Muscle layer of colon (tissue), 2 donors: Measurements from ENCODE around the gene SLC23A2.
A peak's percentile ranks its signal among the peaks of the same experiment; 100 is the strongest.

Experiments
- H3K27ac ChIP-seq: one replicate; pipeline ENCODE4 v1.7.0; 2013; ENCODE audit warnings: low read depth, mild to moderate bottlenecking, low read length, moderate library complexity
- H3K27me3 ChIP-seq, 2 donors: one replicate each; pipeline ENCODE4 v1.7.0; 2013; ENCODE audit warnings: low read length in 2 of 2, mild to moderate bottlenecking in 2 of 2; ENCODE audit not compliant: insufficient read depth in 2 of 2, control insufficient read depth in 1 of 2
- H3K36me3 ChIP-seq: one replicate; pipeline ENCODE4 v1.7.0; 2013; ENCODE audit warnings: mild to moderate bottlenecking, low read length; ENCODE audit not compliant: insufficient read depth
- H3K4me1 ChIP-seq: one replicate; pipeline ENCODE4 v1.7.0; 2013; ENCODE audit warnings: mild to moderate bottlenecking, low read length; ENCODE audit not compliant: insufficient read depth
- H3K4me3 ChIP-seq, 2 donors: one replicate each; pipeline ENCODE4 v1.7.0; 2013; ENCODE audit warnings: low read length in 2 of 2, low read depth in 1 of 2, mild to moderate bottlenecking in 1 of 2, moderate library complexity in 1 of 2
- H3K9ac ChIP-seq: one replicate; pipeline ENCODE4 v1.7.0; 2013; ENCODE audit warnings: low read length
- H3K9me3 ChIP-seq: one replicate; pipeline ENCODE4 v1.7.0; 2013; ENCODE audit warnings: mild to moderate bottlenecking, low read length
- donor health status: abdominal sarcoma.
- donor health status: Adenocarcinoma of cecum.

The SLC23A2 gene

DNA sequence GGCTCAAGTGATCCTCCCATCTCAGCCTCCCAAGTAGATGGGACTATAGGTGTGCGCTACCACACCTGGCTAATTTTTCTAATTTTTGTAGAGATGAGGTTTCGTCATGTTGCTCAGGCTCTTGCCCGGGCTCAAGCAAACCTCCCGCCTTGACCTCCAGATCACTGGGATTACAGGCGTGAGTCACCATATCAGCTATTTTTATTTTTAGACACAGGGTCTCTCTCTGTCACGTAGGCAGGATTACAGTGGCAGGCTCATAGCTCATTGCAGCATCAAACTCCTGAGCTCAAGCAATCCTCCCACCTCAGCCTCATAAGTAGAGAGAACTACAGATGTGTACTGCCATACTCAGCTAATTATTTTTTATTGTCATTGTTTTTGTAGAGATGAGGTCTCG is 41.7 kb downstream of the SLC23A2 start:
- H3K27ac ChIP-seq = no peak overlapping the region
- no peaks in the 10 kb centered on the region for H3K9me3 ChIP-seq
- H3K9ac ChIP-seq = no peak overlapping the region
- H3K36me3 ChIP-seq = no peaks in the 10 kb centered on the region
- H3K4me1 ChIP-seq = no peaks in the 10 kb centered on the region
- H3K4me3 ChIP-seq = no peak overlapping the region
- no peaks in the 10 kb centered on the region for H3K27me3 ChIP-seq

GRCh38 chr20:4957939-4958362 is 43.4 kb downstream of the SLC23A2 start:
- Histone ChIP-seq H3K27me3 (no peaks in the 10 kb centered on the region), H3K36me3 (no peaks in the 10 kb centered on the region), H3K9me3 (no peaks in the 10 kb centered on the region), H3K9ac (no peak overlapping the region), H3K4me3 (no peak overlapping the region), H3K4me1 (no peaks in the 10 kb centered on the region), H3K27ac (no peak overlapping the region)

DNA sequence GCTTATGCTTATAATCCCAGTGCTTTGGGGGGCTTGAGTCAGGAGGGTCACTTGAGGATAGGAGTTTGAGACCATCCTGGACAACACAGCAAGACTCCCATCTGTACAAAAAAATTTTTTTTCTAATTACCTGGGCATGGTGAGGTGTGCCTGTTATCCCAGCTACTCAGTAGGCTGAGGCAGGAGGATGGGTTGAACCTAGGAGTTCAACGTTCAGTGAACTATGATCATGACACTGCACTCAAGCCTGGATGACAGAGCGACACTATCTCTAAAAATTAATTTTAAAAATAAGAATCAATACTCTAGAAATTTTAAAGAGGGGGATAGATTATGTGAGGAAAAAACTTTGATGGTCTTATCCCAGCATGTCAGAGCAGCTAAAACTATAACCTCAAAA is 44.1 kb downstream of the SLC23A2 start:
- no peaks in the 10 kb centered on the region for H3K4me1 ChIP-seq

DNA sequence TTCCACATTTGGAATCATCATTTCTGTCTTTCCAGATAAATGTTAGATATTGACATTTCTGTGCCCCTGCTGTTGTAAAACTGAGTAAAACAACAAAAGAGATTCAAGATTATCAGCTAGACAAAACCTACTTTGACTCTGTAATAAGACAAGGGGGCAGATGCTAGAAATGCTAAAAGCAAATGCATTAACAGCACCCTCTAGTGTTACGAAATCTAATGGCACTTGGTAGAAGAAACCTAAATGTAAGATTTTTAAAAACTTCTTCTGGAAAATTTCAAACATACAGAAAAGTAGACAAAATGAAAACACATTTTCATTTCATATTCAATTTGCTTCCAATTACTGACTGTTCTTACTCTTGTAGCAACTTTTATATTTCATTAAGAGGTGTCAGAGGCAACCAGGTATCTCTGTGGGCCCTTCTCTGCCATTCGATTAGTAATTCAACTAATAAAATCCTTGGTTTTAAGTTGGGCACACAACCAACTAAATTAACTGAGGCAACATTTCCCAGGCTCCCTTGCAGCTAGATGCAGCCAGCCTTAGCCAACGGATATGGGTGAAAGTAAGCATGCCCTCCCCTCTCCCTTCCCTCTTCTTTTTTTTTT is 45.0 kb downstream of the SLC23A2 start:
- Histone ChIP-seq H3K4me1 (peaks cover 3% of the 10 kb centered on the region), H3K27me3 (no peaks in the 10 kb centered on the region), H3K4me3 (no peak overlapping the region), H3K27ac (no peak overlapping the region), H3K9ac (no peak overlapping the region), H3K36me3 (no peaks in the 10 kb centered on the region), H3K9me3 (no peaks in the 10 kb centered on the region)

More for the DNA sequence above, 44.1 kb downstream of the SLC23A2 start:
- H3K9me3 ChIP-seq = no peaks in the 10 kb centered on the region
- H3K36me3 ChIP-seq = no peaks in the 10 kb centered on the region
- H3K9ac ChIP-seq = no peak overlapping the region
- H3K4me3 ChIP-seq = no peak overlapping the region
- H3K27ac ChIP-seq = no peak overlapping the region
- H3K27me3 ChIP-seq = no peaks in the 10 kb centered on the region

DNA sequence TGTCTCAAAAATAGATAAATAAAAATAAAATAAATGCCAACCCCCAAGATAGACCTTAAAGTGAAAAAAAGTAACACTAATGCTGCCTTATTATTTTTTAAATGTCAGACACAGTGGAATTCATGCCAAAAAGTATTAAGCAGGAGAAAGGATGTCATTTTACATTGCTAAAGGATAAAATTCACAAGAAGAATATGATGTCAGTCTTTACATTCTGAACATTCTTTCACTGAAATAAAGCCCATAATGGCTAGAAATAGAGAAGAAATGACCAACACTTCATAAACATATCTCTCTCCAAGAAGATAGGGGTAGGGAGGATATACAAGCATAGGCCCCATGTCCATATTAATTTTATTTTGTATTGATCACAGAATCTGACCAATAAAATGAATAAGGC is 47.4 kb downstream of the SLC23A2 start:
- Histone ChIP-seq H3K27me3 (no peaks in the 10 kb centered on the region), H3K27ac (no peak overlapping the region), H3K4me1 (peaks cover 10% of the 10 kb centered on the region), H3K9ac (no peak overlapping the region), H3K9me3 (no peaks in the 10 kb centered on the region), H3K36me3 (no peaks in the 10 kb centered on the region), H3K4me3 (no peak overlapping the region)

- Histone ChIP-seq H3K9ac (no peak overlapping the region), H3K9me3 (no peaks in the 10 kb centered on the region), H3K36me3 (no peaks in the 10 kb centered on the region), H3K27me3 (no peaks in the 10 kb centered on the region), H3K4me3 (no peak overlapping the region), H3K4me1 (peaks cover 20% of the 10 kb centered on the region), H3K27ac (no peak overlapping the region)
Observed at GRCh38 chr20:4952229-4952628, 49.1 kb downstream of the SLC23A2 start.

GRCh38 chr20:4951299-4951698 is 50.0 kb downstream of the SLC23A2 start:
- Histone ChIP-seq H3K9ac (no peak overlapping the region), H3K4me3 (no peak overlapping the region), H3K27ac (peak overlapping the region; percentile 7), H3K4me1 (peaks cover 26% of the 10 kb centered on the region), H3K36me3 (no peaks in the 10 kb centered on the region), H3K9me3 (no peaks in the 10 kb centered on the region), H3K27me3 (no peaks in the 10 kb centered on the region)

- no peaks in the 10 kb centered on the region for H3K27me3 ChIP-seq
- peak overlapping the region; percentile 7 for H3K27ac ChIP-seq
- H3K9ac ChIP-seq = no peak overlapping the region
- no peaks in the 10 kb centered on the region for H3K36me3 ChIP-seq
- H3K4me3 ChIP-seq = no peak overlapping the region
- H3K9me3 ChIP-seq = no peaks in the 10 kb centered on the region
- peaks cover 26% of the 10 kb centered on the region for H3K4me1 ChIP-seq
Observed at GRCh38 chr20:4950841-4951240, 50.5 kb downstream of the SLC23A2 start.

- no peaks in the 10 kb centered on the region for H3K27me3 ChIP-seq
- peaks cover 26% of the 10 kb centered on the region for H3K4me1 ChIP-seq
- H3K9me3 ChIP-seq = no peaks in the 10 kb centered on the region
- H3K9ac ChIP-seq = no peak overlapping the region
- no peak overlapping the region for H3K4me3 ChIP-seq
- H3K27ac ChIP-seq = no peak overlapping the region
- no peaks in the 10 kb centered on the region for H3K36me3 ChIP-seq
Observed at GRCh38 chr20:4950437-4950836, 50.9 kb downstream of the SLC23A2 start.

DNA sequence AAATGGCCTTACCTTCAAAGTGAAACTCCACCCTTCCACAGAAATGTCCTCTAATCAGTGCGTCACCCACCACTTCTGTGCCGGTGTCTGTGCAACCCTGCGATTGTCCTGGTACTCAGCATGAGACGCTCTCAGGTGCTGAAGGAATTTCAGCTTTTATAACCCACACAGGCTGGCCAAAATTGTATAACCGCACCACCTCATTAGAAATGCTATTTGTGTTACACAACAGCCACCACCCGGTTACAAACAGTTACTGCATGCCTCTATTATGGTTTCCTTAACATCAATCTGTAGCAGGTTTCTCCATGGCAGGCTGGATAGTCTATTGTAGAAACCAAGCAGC is 51.5 kb downstream of the SLC23A2 start:
- H3K9me3 ChIP-seq = no peaks in the 10 kb centered on the region
- no peaks in the 10 kb centered on the region for H3K27me3 ChIP-seq
- no peaks in the 10 kb centered on the region for H3K36me3 ChIP-seq
- no peak overlapping the region for H3K27ac ChIP-seq
- H3K4me1 ChIP-seq = peaks cover 26% of the 10 kb centered on the region
- H3K9ac ChIP-seq = no peak overlapping the region
- no peak overlapping the region for H3K4me3 ChIP-seq

- Histone ChIP-seq H3K27ac (no peak overlapping the region), H3K9ac (no peak overlapping the region), H3K36me3 (no peaks in the 10 kb centered on the region)
Observed at GRCh38 chr20:4947817-4948559, 53.3 kb downstream of the SLC23A2 start.

GRCh38 chr20:4946986-4947385 is 54.3 kb downstream of the SLC23A2 start:
- Histone ChIP-seq H3K4me3 (no peak overlapping the region), H3K4me1 (peaks cover 33% of the 10 kb centered on the region), H3K27ac (no peak overlapping the region), H3K36me3 (no peaks in the 10 kb centered on the region), H3K9me3 (no peaks in the 10 kb centered on the region), H3K27me3 (no peaks in the 10 kb centered on the region), H3K9ac (no peak overlapping the region)

More at GRCh38 chr20:4947817-4948559, 53.3 kb downstream of the SLC23A2 start:
- Histone ChIP-seq H3K4me3 (no peak overlapping the region), H3K4me1 (peaks cover 26% of the 10 kb centered on the region), H3K27me3 (no peaks in the 10 kb centered on the region), H3K9me3 (no peaks in the 10 kb centered on the region)
